Nephron (organoid): ENCODE data around the gene MSRB3.

Experiments
- H3K27ac Mint-ChIP-seq, 3 experiments: 2 replicates each; pipeline ENCODE4 v1.8.0; 2020; ENCODE audit warnings: mixed read lengths in 3 of 3, mild to moderate bottlenecking in 2 of 3, moderate library complexity in 1 of 3
- H3K27me3 Mint-ChIP-seq: 2 replicates; pipeline ENCODE4 v1.8.0; 2021; ENCODE audit warnings: low read depth, mild to moderate bottlenecking, moderate library complexity, mixed read lengths
- H3K36me3 Mint-ChIP-seq: 2 replicates; pipeline ENCODE4 v1.8.0; 2020; ENCODE audit warnings: low read depth, mixed read lengths
- H3K4me1 Mint-ChIP-seq: 2 replicates; pipeline ENCODE4 v1.8.0; 2020; ENCODE audit warnings: mixed read lengths
- H3K4me3 Mint-ChIP-seq, 3 experiments: 2 replicates each; pipeline ENCODE4 v1.8.0; 2020; ENCODE audit warnings: mild to moderate bottlenecking in 3 of 3, mixed read lengths in 3 of 3, moderate library complexity in 2 of 3
- H3K9me3 Mint-ChIP-seq: 2 replicates; pipeline ENCODE4 v1.8.0; 2020; ENCODE audit warnings: mixed read lengths
- CTCF ChIP-seq, 3 experiments: fragments of 200-600 bp; sonication (generic); IDR thresholded peaks; one replicate each; pipeline ENCODE4 v1.5.0; 2021; ENCODE audit warnings: antibody characterized with exemption in 3 of 3; ENCODE audit not compliant: unreplicated experiment in 3 of 3

Gene MSRB3

DNA sequence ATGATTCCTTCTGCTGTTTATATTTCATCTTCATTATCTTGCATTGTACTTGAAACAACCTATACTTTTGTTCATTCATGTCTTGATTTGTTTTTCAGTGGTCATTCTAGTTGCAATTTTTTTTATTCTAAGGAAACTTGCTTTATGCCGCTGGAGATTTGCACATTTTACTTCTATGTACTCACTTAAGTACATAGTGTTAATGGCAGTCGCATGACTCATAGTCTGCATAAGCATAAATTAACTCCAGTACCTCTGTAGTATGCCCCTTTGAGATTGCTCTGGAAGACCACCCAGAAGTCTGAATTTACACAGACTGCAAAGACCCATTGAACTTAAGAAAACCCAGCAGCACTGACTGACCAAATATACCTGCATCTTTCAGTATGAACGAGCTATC, 77.0 kb downstream of the MSRB3 start:
- Mint-ChIP-seq H3K4me1 (no peaks in the 10 kb centered on the region), H3K27me3 (no peaks in the 10 kb centered on the region), H3K4me3 (no peak overlapping the region), H3K36me3 (peaks cover 13% of the 10 kb centered on the region), H3K27ac (no peak overlapping the region), H3K9me3 (peaks cover 11% of the 10 kb centered on the region)
- TF ChIP-seq CTCF (IDR thresholded peaks at IDR 0.05; ENCODE audit: unreplicated experiment in 3 of 3) = no peak

- Mint-ChIP-seq H3K36me3 (peaks cover 4% of the 10 kb centered on the region), H3K9me3 (no peaks in the 10 kb centered on the region), H3K27me3 (no peaks in the 10 kb centered on the region), H3K27ac (peak overlapping the region in 1 of 3 experiments; percentile 8), H3K4me1 (peaks cover 9% of the 10 kb centered on the region), H3K4me3 (no peak overlapping the region)
- TF ChIP-seq CTCF (IDR thresholded peaks at IDR 0.05; ENCODE audit: unreplicated experiment in 3 of 3) = no peak
These were observed 84.0 kb downstream of the MSRB3 start for GRCh38 chr12:65362234-65363031.

GRCh38 chr12:65364046-65364445, 85.6 kb downstream of the MSRB3 start:
- no peak overlapping the region for H3K27ac Mint-ChIP-seq

DNA sequence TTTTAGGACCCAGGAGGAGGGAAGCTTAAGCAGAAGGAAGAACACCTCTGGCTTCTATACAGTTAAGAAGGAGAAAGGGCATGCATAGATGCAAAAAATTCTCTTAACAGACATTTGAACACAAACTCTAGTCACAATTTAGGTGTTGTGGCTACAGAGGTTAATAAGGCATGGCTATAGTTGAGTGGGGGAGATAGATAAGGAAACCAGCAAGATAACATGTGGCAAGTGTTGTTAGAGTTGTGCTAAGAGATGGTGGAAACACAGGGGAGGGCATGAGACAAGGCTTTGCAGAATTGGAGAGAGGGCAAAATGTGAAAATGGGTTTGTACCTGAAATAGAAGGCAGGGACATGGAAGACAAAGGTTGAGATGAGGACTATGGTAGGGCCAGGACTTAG, 88.9 kb downstream of the MSRB3 start:
- Mint-ChIP-seq H3K27me3 (no peaks in the 10 kb centered on the region), H3K27ac (no peak overlapping the region), H3K36me3 (peaks cover 4% of the 10 kb centered on the region), H3K4me1 (peaks cover 7% of the 10 kb centered on the region), H3K9me3 (no peaks in the 10 kb centered on the region), H3K4me3 (no peak overlapping the region)
- TF ChIP-seq CTCF (IDR thresholded peaks at IDR 0.05; ENCODE audit: unreplicated experiment in 3 of 3) = no peak

More at GRCh38 chr12:65364046-65364445, 85.6 kb downstream of the MSRB3 start:
- no peaks in the 10 kb centered on the region for H3K27me3 Mint-ChIP-seq
- H3K36me3 Mint-ChIP-seq = peaks cover 4% of the 10 kb centered on the region
- H3K9me3 Mint-ChIP-seq = no peaks in the 10 kb centered on the region
- no peak for TF ChIP-seq CTCF (IDR thresholded peaks at IDR 0.05; ENCODE audit: unreplicated experiment in 3 of 3)
- peaks cover 9% of the 10 kb centered on the region for H3K4me1 Mint-ChIP-seq
- H3K4me3 Mint-ChIP-seq = no peak overlapping the region

- Mint-ChIP-seq H3K4me1 (peaks cover under 1% of the 10 kb centered on the region), H3K9me3 (no peaks in the 10 kb centered on the region), H3K27ac (no peak overlapping the region), H3K36me3 (peaks cover 4% of the 10 kb centered on the region), H3K27me3 (no peaks in the 10 kb centered on the region), H3K4me3 (no peak overlapping the region)
- TF ChIP-seq CTCF (IDR thresholded peaks at IDR 0.05; ENCODE audit: unreplicated experiment in 3 of 3) = no peak
These were observed 89.6 kb downstream of the MSRB3 start for GRCh38 chr12:65368055-65368454.

- H3K36me3 Mint-ChIP-seq = peaks cover under 1% of the 10 kb centered on the region
- no peaks in the 10 kb centered on the region for H3K27me3 Mint-ChIP-seq
- TF ChIP-seq CTCF (IDR thresholded peaks at IDR 0.05; ENCODE audit: unreplicated experiment in 3 of 3) = no peak
These were observed 94.1 kb downstream of the MSRB3 start for GRCh38 chr12:65372574-65372973.

More at GRCh38 chr12:65372574-65372973, 94.1 kb downstream of the MSRB3 start:
- peak overlapping the region in 1 of 3 experiments; percentile 34 for H3K27ac Mint-ChIP-seq
- H3K4me3 Mint-ChIP-seq = no peak overlapping the region
- H3K9me3 Mint-ChIP-seq = no peaks in the 10 kb centered on the region
- no peaks in the 10 kb centered on the region for H3K4me1 Mint-ChIP-seq
